ENCODE data around the gene FAM222B. TPM values are rescaled to one million over a fixed set of nuclear protein-coding genes. Genes with fewer than 3 reads are reported as not detected.

Gene FAM222B
- total RNA-seq, 1 donor from 2014 or later, result 0.48 TPM

GRCh38 chr17:28774206-28774605 lies 68.4 kb downstream of the FAM222B start:
- no peak for DNase-seq (ENCODE audit: low spot score)

GRCh38 chr17:28773736-28774135 lies 68.9 kb downstream of the FAM222B start:
- no peak for DNase-seq (ENCODE audit: low spot score)

- DNase-seq (ENCODE audit: low spot score), result no peak
Measured at GRCh38 chr17:28765038-28765437, 77.6 kb downstream of the FAM222B start.

- DNase-seq (ENCODE audit: low spot score), result peak; percentile 75
Measured at GRCh38 chr17:28763804-28764266, 78.8 kb downstream of the FAM222B start.

GRCh38 chr17:28763137-28763799 lies 79.3 kb downstream of the FAM222B start:
- no peak for DNase-seq (ENCODE audit: low spot score)

GRCh38 chr17:28760601-28761562 lies 81.7 kb downstream of the FAM222B start:
- DNase-seq (ENCODE audit: low spot score), result no peak

GRCh38 chr17:28759256-28759865 lies 83.2 kb downstream of the FAM222B start:
- no peak for DNase-seq (ENCODE audit: low spot score)

GRCh38 chr17:28758411-28759121 lies 84.0 kb downstream of the FAM222B start:
- no peak for DNase-seq (ENCODE audit: low spot score)

GRCh38 chr17:28756049-28756804 lies 86.4 kb downstream of the FAM222B start:
- DNase-seq (ENCODE audit: low spot score), result no peak

- no peak for DNase-seq (ENCODE audit: low spot score)
Measured at GRCh38 chr17:28755486-28755885, 87.1 kb downstream of the FAM222B start.

GRCh38 chr17:28751600-28752366 lies 90.8 kb downstream of the FAM222B start:
- DNase-seq (ENCODE audit: low spot score), result no peak

GRCh38 chr17:28750178-28751047 lies 92.2 kb downstream of the FAM222B start:
- peak; percentile 93 for DNase-seq (ENCODE audit: low spot score)

GRCh38 chr17:28749516-28750177 lies 92.9 kb downstream of the FAM222B start:
- DNase-seq (ENCODE audit: low spot score), result no peak

GRCh38 chr17:28748852-28749515 lies 93.6 kb downstream of the FAM222B start:
- no peak for DNase-seq (ENCODE audit: low spot score)

GRCh38 chr17:28747801-28748750 lies 94.5 kb downstream of the FAM222B start:
- no peak for DNase-seq (ENCODE audit: low spot score)

GRCh38 chr17:28747051-28747691 lies 95.4 kb downstream of the FAM222B start:
- no peak for DNase-seq (ENCODE audit: low spot score)

All from umbilical cord (tissue), 2 donors.